ENCODE data around the gene TTLL7. TPM values are rescaled to one million over a fixed set of nuclear protein-coding genes. Genes with fewer than 3 reads are reported as not detected.

The TTLL7 gene
- total RNA-seq, 4 donors from 2014 or later = 26.2 to 58.1 (median 41.2) TPM

- H3K27ac ChIP-seq (replicated peaks in 1 of 4) = no peak overlapping the region
- intact Hi-C loops (cut with DNase I) = no loop called here
- 98% methylated on average over 4 of the region's 4 CpGs for WGBS
- no peaks in the 10 kb centered on the region for H3K27me3 ChIP-seq
- no peak overlapping the region for H3K4me3 ChIP-seq
- no peak for TF ChIP-seq POLR2AphosphoS5 (IDR thresholded peaks at IDR 0.05)
- TF ChIP-seq, protein P1, sequence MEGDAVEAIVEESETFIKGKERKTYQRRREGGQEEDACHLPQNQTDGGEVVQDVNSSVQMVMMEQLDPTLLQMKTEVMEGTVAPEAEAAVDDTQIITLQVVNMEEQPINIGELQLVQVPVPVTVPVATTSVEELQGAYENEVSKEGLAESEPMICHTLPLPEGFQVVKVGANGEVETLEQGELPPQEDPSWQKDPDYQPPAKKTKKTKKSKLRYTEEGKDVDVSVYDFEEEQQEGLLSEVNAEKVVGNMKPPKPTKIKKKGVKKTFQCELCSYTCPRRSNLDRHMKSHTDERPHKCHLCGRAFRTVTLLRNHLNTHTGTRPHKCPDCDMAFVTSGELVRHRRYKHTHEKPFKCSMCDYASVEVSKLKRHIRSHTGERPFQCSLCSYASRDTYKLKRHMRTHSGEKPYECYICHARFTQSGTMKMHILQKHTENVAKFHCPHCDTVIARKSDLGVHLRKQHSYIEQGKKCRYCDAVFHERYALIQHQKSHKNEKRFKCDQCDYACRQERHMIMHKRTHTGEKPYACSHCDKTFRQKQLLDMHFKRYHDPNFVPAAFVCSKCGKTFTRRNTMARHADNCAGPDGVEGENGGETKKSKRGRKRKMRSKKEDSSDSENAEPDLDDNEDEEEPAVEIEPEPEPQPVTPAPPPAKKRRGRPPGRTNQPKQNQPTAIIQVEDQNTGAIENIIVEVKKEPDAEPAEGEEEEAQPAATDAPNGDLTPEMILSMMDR (IDR thresholded peaks at IDR 0.05) = no peak
- no peak for TF ChIP-seq EP300 (IDR thresholded peaks at IDR 0.05)
- no peak for TF ChIP-seq POLR2A (IDR thresholded peaks at IDR 0.05; ENCODE audit: low read depth)
- H3K36me3 ChIP-seq = no peaks in the 10 kb centered on the region
- H3K9me3 ChIP-seq = no peaks in the 10 kb centered on the region
- DNase-seq (ENCODE audit: extremely low spot score) = no peak
- peaks cover 0 to 7% (median 3%) of the 10 kb centered on the region in 4 donors for H3K4me1 ChIP-seq
Measured at GRCh38 chr1:83816836-83817235, 182.1 kb downstream of the TTLL7 start.

- DNase-seq (ENCODE audit: extremely low spot score) = no peak
- TF ChIP-seq POLR2A (IDR thresholded peaks at IDR 0.05; ENCODE audit: low read depth) (no peak), EP300 (IDR thresholded peaks at IDR 0.05) (no peak), POLR2AphosphoS5 (IDR thresholded peaks at IDR 0.05) (no peak)
- TF ChIP-seq, protein P1 (IDR thresholded peaks at IDR 0.05) = no peak
- H3K4me3 ChIP-seq = no peak overlapping the region
- H3K27me3 ChIP-seq = no peaks in the 10 kb centered on the region
- intact Hi-C loops (cut with DNase I) = no loop called here
- peaks cover 0 to 7% (median 3%) of the 10 kb centered on the region in 4 donors for H3K4me1 ChIP-seq
- H3K9me3 ChIP-seq = no peaks in the 10 kb centered on the region
- H3K36me3 ChIP-seq = no peaks in the 10 kb centered on the region
- WGBS = 41% methylated on average over 1 of the region's 1 CpG
- H3K27ac ChIP-seq (replicated peaks in 1 of 4) = no peak overlapping the region
Measured at GRCh38 chr1:83815330-83815729, 183.6 kb downstream of the TTLL7 start.

Other genes with a start within 250 kb of the TTLL7 start
- 10 to 100 TPM; 44.4 to 59.4 (median 52.3) TPM for gene PRKACB, start 145.1 kb upstream of the TTLL7 start, total RNA-seq